GM18526 (cell line): ENCODE results near the gene NEK4.

Experiments
- POLR2A ChIP-seq: IDR thresholded peaks from 3 replicates; pipeline ENCODE4 v1.6.1; 2011; ENCODE audit not compliant: insufficient read length; ENCODE audit errors: extremely low read depth

NEK4 gene

GRCh38 chr3:52681596-52681995 lies 89.1 kb downstream of the NEK4 start:
- TF ChIP-seq POLR2A: no peak

- TF ChIP-seq POLR2A: no peak
These were observed 90.9 kb downstream of the NEK4 start for GRCh38 chr3:52679811-52680210.

GRCh38 chr3:52679199-52679538 lies 91.6 kb downstream of the NEK4 start:
- no peak for TF ChIP-seq POLR2A

- no peak for TF ChIP-seq POLR2A
These were observed 92.2 kb downstream of the NEK4 start for GRCh38 chr3:52678265-52679198.

- no peak for TF ChIP-seq POLR2A
These were observed 99.1 kb downstream of the NEK4 start for GRCh38 chr3:52671676-52672075.

GRCh38 chr3:52670621-52671521 lies 99.9 kb downstream of the NEK4 start:
- TF ChIP-seq POLR2A: no peak

- no peak for TF ChIP-seq POLR2A
These were observed 107.6 kb downstream of the NEK4 start for GRCh38 chr3:52663098-52663497.

- no peak for TF ChIP-seq POLR2A
These were observed 110.7 kb downstream of the NEK4 start for GRCh38 chr3:52660046-52660445.
